OCI-LY3 (cell line): ENCODE data around the gene LAMA4.

ENCODE experiments used
- H2AFZ ChIP-seq: fragments of 200-600, 300-600 bp; shearing (Covaris generic); 2 replicates; pipeline ENCODE4 v1.6.0; 2014; ENCODE audit warnings: antibody characterized with exemption, low read depth, low read length
- H3K27ac ChIP-seq: fragments of 200-600, 300-600 bp; sonication (generic); 2 replicates; pipeline ENCODE4 v1.5.1; 2014; ENCODE audit warnings: mild to moderate bottlenecking, low read length, moderate library complexity, mixed read lengths
- H3K27me3 ChIP-seq: fragments of 200-600, 300-600 bp; sonication (generic); 2 replicates; pipeline ENCODE4 v1.6.1; 2014; ENCODE audit warnings: low read depth, low read length, mixed read lengths
- H3K36me3 ChIP-seq: fragments of 200-600, 300-600 bp; sonication (generic); replicated peaks from 2 replicates; pipeline ENCODE3; 2014; ENCODE audit warnings: low read depth, low read length, mixed read lengths
- H3K4me1 ChIP-seq: fragments of 300-600, 200-600 bp; sonication (generic); 2 replicates; pipeline ENCODE4 v1.6.1; 2014; ENCODE audit warnings: low read length, mixed read lengths
- H3K4me2 ChIP-seq: fragments of 200-600, 300-600 bp; sonication (generic); 2 replicates; pipeline ENCODE4 v1.6.1; 2014; ENCODE audit warnings: low read length, mixed read lengths
- H3K4me3 ChIP-seq: fragments of 300-600, 200-600 bp; sonication (generic); 2 replicates; pipeline ENCODE4 v1.5.1; 2014; ENCODE audit warnings: antibody characterized with exemption, mild to moderate bottlenecking, low read length, moderate library complexity
- H3K79me2 ChIP-seq: fragments of 300-600, 200-600 bp; shearing (Covaris generic); 2 replicates; pipeline ENCODE4 v1.6.1; 2014; ENCODE audit warnings: mild to moderate bottlenecking, low read length, mixed read lengths
- H3K9ac ChIP-seq: fragments of 300-600, 200-600 bp; shearing (Covaris generic); 2 replicates; pipeline ENCODE4 v1.6.0; 2014; ENCODE audit warnings: mild to moderate bottlenecking, low read length, moderate library complexity
- H3K9me3 ChIP-seq: fragments of 200-600, 300-600 bp; shearing (Covaris generic); 2 replicates; pipeline ENCODE4 v1.6.1; 2014; ENCODE audit warnings: low read length, mixed read lengths; ENCODE audit not compliant: insufficient read depth
- H4K20me1 ChIP-seq: fragments of 200-600, 300-600 bp; sonication (generic); 2 replicates; pipeline ENCODE4 v1.6.1; 2016; ENCODE audit warnings: low read length, mixed read lengths; ENCODE audit not compliant: insufficient read depth
- CTCF ChIP-seq: fragments of 200-600, 300-600 bp; sonication (generic); IDR thresholded peaks from 2 replicates; pipeline ENCODE4 v1.5.1; 2014; ENCODE audit warnings: antibody characterized with exemption, low read length, low read depth
- EZH2phosphoT487 ChIP-seq: fragments of 200-600 bp; shearing (Covaris generic); IDR thresholded peaks from 2 replicates; pipeline ENCODE4 v1.6.1; 2018; ENCODE audit warnings: antibody characterized with exemption, mixed run types, low read depth

LAMA4 gene

GRCh38 chr6:112286500-112287144 lies 32.3 kb upstream of the LAMA4 start:
- no peaks in the 10 kb centered on the region for H3K36me3 ChIP-seq
- no peaks in the 10 kb centered on the region for H3K79me2 ChIP-seq
- no peak overlapping the region for H3K9ac ChIP-seq
- no peak overlapping the region for H2AFZ ChIP-seq
- H3K4me3 ChIP-seq = no peak overlapping the region
- no peaks in the 10 kb centered on the region for H4K20me1 ChIP-seq
- H3K4me2 ChIP-seq = no peak overlapping the region
- H3K4me1 ChIP-seq = peaks cover 3% of the 10 kb centered on the region; the same call in 1 of the 2 replicates
- no peaks in the 10 kb centered on the region for H3K9me3 ChIP-seq
- TF ChIP-seq EZH2phosphoT487 = no peak
- no peak for TF ChIP-seq CTCF
- no peaks in the 10 kb centered on the region for H3K27me3 ChIP-seq
- no peak overlapping the region for H3K27ac ChIP-seq

- Histone ChIP-seq H3K4me2 (no peak overlapping the region), H3K9ac (no peak overlapping the region), H4K20me1 (no peaks in the 10 kb centered on the region), H3K27ac (no peak overlapping the region), H3K9me3 (no peaks in the 10 kb centered on the region), H2AFZ (no peak overlapping the region), H3K27me3 (no peaks in the 10 kb centered on the region), H3K79me2 (no peaks in the 10 kb centered on the region), H3K36me3 (no peaks in the 10 kb centered on the region), H3K4me3 (no peak overlapping the region), H3K4me1 (peaks cover 3% of the 10 kb centered on the region; the same call in 1 of the 2 replicates)
- TF ChIP-seq EZH2phosphoT487 = no peak
- no peak for TF ChIP-seq CTCF
Measured at GRCh38 chr6:112286010-112286409, 31.6 kb upstream of the LAMA4 start.

GRCh38 chr6:112284603-112285002 lies 30.2 kb upstream of the LAMA4 start:
- Histone ChIP-seq H2AFZ (no peak overlapping the region), H3K27ac (no peak overlapping the region), H4K20me1 (no peaks in the 10 kb centered on the region), H3K4me3 (no peak overlapping the region), H3K9ac (no peak overlapping the region), H3K9me3 (no peaks in the 10 kb centered on the region), H3K27me3 (no peaks in the 10 kb centered on the region), H3K4me1 (peaks cover 3% of the 10 kb centered on the region; the same call in 1 of the 2 replicates), H3K4me2 (no peak overlapping the region), H3K79me2 (no peaks in the 10 kb centered on the region), H3K36me3 (no peaks in the 10 kb centered on the region)
- TF ChIP-seq EZH2phosphoT487 (no peak), CTCF (no peak)

- Histone ChIP-seq H3K27ac (no peak overlapping the region), H3K4me1 (peaks cover 3% of the 10 kb centered on the region; the same call in 1 of the 2 replicates)
Measured at GRCh38 chr6:112283621-112284020, 29.3 kb upstream of the LAMA4 start.

More at GRCh38 chr6:112283621-112284020, 29.3 kb upstream of the LAMA4 start:
- Histone ChIP-seq H3K9ac (no peak overlapping the region), H3K27me3 (no peaks in the 10 kb centered on the region), H4K20me1 (no peaks in the 10 kb centered on the region), H3K4me3 (no peak overlapping the region), H3K79me2 (no peaks in the 10 kb centered on the region), H3K4me2 (no peak overlapping the region), H2AFZ (no peak overlapping the region), H3K36me3 (no peaks in the 10 kb centered on the region), H3K9me3 (no peaks in the 10 kb centered on the region)
- TF ChIP-seq EZH2phosphoT487 (no peak), CTCF (no peak)
